ENCODE results near the gene MVK.

- TF ChIP-seq POLR2A (IDR thresholded peaks at IDR 0.05; ENCODE audit: low read depth, low read length) (no peak), POLR2AphosphoS5 (IDR thresholded peaks at IDR 0.05; ENCODE audit: low read depth, low read length) (no peak), TAF1 (IDR thresholded peaks at IDR 0.05; ENCODE audit: low read depth, low read length) (no peak)
These were observed 11.9 kb upstream of the MVK start for GRCh38 chr12:109561711-109562030.

Measured in GM12891 (cell line).